Mammary epithelial cell (primary cell): ENCODE data around the gene RICTOR.

Experiments
- CTCF ChIP-seq, 2 donors: IDR thresholded peaks in 1 of 2; conservative IDR thresholded peaks in 1 of 2; 2 replicates each; pipeline ENCODE4 v1.5.1; 2011 to 2012; ENCODE audit warnings: inconsistent platforms in 2 of 2, low read length in 2 of 2, mild to moderate bottlenecking in 2 of 2, control low read depth in 1 of 2, low read depth in 1 of 2; ENCODE audit not compliant: insufficient read depth in 1 of 2; ENCODE audit errors: extremely low read depth in 1 of 2
- EZH2 ChIP-seq: IDR thresholded peaks from 2 replicates; pipeline ENCODE4 v1.6.1; 2012; ENCODE audit warnings: low read length, inconsistent platforms, borderline replicate concordance

DNA sequence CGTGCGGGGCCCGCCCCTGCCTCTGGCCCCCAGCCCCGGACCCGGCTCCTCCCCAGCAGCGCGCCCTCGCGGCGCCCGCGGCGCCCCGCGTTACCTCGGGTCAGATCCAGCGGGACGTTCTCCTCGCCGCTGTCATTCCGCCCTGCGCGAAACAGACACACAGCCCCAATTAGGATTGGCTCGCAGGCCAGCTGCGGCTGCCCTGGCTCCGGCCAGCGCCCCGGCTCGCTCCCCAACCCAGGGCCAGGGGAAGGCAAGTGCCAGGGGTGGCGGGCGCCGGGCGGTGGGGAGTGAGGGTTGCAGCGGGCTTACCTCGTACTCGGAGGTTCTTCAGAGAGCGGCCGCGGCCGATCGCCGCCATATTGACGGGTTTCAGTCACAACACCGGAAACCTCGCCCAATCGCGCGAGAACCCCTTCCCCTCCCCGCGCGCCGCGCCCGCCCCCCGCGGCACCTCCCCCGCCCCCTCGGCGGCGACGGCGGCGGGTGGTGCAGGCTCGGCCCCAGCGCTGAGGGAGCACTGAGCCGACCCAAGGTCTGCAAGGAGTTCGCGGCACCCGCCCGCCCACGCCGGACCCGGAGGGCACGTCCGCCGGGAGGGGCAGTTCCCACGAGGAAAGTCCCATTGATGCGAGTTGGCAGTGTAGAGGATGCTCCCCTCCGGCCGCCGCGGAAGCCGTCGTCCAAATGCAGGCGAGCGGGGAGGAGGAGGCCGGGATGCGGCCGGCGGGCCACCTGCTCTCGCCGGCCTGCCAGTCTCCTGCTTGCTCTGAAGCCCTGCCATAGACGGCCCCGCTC, at the start of gene RICTOR:
- TF ChIP-seq CTCF (conservative IDR thresholded peaks at IDR 0.05 in 1 of 2, IDR thresholded peaks at IDR 0.05 in 1 of 2; ENCODE audit: extremely low read depth in 1 of 2, insufficient read depth in 1 of 2, low read depth in 1 of 2, low read length in 2 of 2) (no peak), EZH2 (no peak)
